Activated CD4-positive, CD25-positive, alpha-beta regulatory T cell treated with anti-CD3 and anti-CD28 coated beads, Interleukin-2, amount 50 U/mL, for 24 hours (primary cell): Measurements from ENCODE around the gene CUX1.
"Not testable (repeated sequence)": the region's sequence is repeated elsewhere in the genome, so short reads cannot be mapped to it uniquely, and the experiment has no call there.

Experiments
- ATAC-seq, 2 donors: fragments of 150-1000 bp; cut with Tn5 transposase; one replicate each; pipeline ENCODE4 v1.10.0; 2021; ENCODE audit warnings: mild to moderate bottlenecking in 1 of 2, moderate library complexity in 1 of 2

The CUX1 gene

DNA sequence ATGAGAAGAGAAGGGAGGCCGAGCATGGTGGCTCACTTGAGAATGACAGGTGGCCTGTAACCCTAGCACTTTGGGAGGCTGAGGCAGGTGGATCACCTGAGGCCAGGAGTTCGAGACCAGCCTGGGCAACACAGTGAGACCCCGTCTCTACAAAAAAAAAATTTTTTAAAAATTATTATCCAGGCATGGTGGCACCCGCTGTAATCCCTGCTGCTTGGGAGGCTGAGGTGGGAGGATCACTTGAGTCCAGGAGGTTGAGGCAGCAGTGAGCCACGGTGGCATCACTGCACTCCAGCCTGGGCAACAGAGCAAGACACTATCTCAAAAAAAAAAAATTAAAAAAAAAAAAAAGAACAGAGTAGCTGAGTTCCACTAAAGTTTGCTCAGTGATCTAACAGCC lies 412.7 kb downstream of the CUX1 start:
- ATAC-seq: not testable (repeated sequence)

DNA sequence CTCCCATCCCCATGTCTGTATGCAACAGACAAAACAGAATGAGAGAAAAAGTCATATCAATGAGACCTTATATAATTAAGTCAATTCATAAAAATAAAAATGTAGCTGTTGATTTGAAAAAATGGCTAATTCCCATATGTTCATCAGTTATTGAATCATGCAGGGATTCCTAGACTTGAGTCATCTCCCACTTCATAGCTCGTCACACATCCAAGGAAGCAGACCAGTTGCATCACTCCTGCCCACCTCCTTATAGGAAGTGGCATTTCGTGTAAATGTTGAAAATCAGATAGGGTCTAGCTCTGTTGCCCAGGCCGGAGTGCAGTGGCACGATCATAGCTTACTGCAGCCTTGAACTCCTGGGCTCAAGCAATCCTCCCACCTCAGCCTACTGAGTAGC lies 413.2 kb downstream of the CUX1 start:
- no peak for ATAC-seq

DNA sequence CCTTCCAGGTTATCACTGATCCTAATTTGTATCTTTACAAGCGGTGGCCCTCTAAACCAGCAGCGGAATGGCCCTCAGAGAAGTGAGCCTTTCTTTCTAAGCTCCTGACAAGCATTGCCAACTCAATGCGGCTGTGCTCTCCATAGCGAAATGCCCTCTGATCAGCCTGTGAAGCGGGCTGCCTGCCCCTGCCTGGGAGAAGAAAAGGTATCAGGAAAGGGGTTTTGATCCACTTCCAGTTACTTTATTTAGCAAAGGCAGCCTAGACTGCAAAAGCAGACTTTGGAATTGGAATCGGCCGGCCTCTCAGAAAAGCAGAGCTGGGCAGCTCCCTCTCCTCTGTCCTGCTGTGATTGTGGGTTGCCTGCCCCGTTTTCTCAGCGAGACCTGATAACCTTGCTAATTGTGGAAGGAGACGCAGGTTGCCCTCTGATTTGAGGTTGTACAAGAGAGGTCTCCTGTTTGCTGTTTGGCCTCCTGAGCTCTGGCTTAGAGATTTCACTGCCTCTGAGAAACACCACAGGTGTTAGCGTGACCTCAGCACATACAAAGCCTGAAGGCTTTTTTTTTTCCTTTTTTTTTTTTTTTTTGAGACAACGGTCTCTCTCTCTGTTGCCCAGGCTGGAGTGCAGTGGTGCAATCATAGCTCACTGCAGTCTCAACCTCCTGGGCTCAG lies 415.3 kb downstream of the CUX1 start:
- ATAC-seq: no peak

DNA sequence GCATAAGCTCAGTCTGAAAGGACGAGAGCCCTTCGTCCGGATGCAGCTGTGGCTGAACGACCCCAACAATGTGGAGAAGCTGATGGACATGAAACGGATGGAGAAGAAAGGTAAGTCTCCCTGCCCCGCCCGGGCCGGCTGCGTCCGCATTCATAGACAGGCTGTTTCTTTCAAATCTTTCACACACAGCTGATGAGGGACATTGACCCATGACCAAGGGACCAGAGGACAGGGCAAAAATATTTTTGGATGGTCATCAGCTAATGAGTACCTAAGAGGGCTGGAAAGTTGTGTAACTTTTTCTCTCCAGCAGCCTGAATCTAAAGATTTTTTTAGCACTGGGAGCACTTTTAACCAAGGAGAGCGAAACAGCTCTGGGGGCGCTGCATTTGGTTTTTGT lies 416.7 kb downstream of the CUX1 start:
- ATAC-seq: no peak

DNA sequence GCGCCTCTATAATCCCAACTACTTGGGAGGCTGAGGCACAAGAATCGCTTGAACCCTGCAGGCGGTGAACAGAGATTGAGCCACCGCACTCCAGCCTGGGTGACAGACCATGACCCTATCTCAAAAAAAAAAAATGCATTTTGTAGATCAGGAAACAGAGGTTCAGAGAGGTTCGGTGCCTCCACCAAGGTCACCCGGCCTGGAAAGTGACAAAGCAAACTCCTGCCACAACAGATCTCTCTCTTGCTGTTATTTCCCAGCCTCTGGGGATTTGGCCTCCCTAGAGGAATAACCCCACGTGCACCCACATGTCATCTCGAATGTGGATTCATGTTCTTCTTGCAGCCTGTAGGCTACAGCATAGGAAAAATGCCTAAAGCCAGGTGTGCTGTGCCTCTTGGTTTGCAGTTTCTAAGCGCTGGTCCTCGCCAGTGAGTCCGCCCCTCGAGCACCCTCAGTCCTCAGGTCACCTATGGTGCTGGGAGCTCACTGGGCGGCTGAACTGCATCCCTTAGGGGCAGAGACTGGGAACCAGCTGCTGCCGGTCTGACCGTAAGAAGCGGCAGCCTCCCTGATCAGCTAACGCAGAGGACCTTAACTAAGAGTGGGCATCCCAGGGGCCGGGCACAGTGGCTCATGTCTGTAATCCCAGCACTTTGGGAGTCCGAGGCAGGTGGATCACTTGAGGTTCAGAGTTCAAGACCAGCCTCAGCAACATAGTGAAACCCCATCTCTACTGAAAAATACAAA lies 417.6 kb downstream of the CUX1 start:
- ATAC-seq: no peak

DNA sequence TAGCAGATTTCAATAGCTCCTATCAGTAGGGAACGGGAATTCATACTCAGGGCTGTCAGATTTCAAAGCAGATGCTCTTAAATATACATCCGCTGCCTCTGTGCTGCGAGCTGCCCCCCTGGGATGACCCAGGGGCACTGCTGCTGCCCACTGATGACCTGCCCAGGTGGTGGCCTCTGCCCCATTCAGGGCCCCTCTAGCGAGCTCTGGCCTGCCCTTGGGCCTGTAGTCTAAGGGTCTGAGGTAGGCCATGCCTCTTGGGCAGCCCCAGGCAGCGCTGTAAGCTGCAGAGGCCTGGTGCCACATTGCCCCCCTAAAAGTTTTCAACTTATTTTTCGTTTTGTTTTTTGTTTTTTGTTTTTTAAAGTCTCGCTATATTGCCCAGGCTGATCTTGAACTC lies 418.7 kb downstream of the CUX1 start:
- ATAC-seq: no peak

DNA sequence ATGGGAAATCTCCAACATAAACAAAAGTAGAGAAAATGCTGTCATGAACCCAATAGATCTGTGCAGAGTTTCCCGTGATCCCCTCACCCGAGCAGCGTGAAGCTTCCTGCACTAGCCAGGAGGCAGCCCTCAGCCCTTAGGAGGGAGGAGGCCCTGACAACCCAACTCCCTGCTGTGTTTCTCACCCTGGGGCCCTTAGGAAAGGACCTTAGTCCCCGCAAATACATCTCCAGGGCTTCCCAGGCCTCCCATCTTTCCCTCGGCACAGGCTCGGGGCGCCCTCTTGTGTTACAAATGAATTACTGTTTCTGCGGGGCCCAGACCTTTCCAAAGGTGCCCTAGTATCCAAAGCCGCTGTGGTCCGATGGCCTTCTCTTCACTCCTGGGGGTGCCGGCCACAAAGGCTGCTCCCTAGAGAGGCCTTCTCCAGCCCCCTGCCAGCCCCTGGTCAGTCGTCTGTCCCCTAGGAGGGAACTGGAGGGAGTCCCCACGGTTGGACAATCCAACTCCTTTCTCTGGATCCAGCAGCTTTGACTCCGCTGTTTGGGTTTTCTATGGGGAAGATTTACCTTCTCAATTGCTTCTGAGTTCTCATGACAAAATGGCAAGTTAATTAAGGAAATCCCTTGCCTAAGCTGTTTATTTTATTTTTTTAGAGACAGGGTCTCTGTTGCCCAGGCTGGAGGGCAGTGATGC lies 419.3 kb downstream of the CUX1 start:
- ATAC-seq: peak in 1 of 2 donors; percentile 13

DNA sequence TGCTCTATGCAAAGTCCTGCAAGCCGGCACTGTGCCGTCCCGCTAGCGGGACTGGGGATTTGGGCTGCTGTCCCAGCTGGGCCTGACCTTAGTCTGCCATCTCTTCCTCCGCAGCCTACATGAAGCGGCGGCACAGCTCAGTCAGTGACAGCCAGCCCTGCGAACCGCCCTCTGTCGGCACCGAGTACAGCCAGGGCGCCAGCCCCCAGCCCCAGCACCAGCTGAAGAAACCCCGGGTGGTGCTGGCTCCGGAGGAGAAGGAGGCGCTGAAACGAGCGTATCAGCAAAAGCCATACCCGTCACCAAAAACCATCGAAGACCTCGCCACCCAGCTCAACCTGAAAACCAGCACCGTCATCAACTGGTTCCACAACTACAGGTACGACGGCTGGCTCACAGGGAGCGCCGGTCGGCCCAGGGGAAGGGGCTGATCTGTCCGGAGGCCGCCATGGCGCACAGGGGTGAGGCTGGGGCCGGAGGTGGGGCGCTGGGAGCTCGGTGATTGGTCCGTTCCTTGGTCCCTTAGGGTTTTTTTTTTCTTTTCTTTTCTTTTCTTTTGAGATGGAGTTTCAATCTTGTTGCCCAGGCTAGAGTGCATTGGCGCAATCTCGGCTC lies 421.9 kb downstream of the CUX1 start:
- ATAC-seq: no peak

DNA sequence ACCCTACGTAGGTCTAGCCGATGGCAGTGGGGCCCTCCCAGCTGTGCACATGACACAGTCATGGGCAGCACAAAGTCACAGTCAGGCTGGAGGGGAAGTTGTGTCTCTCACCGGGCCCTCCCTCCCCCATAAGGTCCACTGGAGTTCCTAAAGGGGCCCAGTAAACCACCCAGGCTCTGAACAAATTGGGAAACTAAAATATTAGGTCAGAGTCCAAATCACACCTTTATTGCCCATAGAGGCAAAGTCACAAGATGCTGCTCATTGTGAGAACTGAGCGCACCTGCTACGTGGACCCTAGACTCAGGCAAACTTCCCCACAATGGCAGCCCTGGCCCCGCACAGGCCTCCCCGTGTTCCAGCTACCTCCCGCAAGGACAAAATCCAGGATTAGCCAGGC lies 424.0 kb downstream of the CUX1 start:
- no peak for ATAC-seq

DNA sequence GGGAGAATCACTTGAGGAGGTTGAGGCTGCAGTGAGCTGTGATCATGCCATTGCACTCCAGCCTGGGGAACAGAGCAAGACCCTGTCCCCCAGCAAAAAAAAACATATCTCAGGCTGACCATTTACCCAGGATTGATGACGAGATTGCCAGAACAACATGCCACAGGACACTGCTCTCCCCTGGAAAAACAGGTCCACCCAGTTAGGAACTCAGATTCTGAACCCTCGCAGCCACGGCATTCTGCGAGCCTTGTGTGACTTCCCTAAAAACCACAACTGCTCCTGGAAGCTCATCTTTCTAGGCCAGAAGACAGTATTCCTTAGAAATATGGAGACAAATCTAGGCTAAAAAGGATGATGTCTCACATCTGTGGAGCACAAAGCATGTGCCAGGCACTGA lies 427.2 kb downstream of the CUX1 start:
- ATAC-seq: no peak

DNA sequence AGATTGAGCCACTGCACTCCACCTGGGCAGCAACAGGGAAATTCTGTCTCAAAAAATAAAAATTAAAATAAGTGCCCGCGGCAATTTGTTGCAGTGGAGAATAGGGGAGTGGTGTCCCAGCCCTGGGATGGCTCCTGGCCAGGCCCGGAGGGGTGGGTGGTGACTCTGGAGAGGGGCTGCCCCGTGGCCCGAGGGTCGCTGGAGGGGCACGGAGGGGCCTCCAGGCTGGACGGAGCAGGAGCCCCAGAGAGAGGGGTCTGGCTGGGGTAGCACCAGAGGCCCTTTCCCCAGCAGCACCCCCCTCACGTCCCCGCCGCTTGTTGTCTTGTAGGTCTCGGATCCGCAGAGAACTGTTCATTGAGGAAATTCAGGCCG lies 430.6 kb downstream of the CUX1 start:
- ATAC-seq: no peak

DNA sequence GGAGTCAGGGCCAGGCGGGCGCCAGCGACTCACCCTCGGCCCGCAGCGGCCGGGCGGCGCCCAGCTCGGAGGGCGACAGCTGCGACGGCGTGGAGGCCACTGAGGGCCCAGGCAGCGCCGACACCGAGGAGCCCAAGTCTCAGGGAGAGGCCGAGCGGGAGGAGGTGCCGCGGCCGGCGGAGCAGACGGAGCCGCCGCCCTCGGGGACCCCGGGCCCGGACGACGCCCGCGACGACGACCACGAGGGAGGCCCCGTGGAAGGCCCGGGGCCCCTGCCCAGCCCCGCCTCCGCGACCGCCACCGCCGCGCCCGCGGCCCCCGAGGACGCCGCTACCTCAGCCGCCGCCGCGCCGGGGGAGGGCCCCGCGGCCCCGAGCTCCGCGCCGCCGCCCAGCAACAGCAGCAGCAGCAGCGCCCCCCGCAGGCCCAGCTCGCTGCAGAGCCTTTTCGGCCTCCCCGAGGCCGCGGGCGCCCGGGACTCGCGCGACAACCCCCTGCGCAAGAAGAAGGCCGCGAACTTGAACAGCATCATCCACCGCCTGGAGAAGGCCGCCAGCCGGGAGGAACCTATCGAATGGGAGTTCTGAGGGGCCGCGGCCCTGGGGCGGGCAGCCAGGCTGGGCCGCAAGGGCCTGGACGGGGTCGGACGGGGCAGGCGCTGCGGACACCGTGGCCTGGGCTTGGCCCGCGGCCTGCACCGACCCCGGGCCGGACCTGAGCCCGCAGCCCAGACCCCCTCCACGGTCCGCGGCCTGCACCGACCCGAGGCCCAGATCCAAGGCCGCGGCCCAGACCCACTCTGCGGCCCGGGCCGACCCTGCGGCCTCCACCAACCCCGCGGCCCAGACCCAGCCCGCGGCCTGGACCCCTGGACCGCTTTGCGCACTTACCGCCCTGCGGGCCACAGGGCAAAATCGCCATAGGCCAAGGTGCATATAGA lies 431.3 kb downstream of the CUX1 start:
- no peak for ATAC-seq

DNA sequence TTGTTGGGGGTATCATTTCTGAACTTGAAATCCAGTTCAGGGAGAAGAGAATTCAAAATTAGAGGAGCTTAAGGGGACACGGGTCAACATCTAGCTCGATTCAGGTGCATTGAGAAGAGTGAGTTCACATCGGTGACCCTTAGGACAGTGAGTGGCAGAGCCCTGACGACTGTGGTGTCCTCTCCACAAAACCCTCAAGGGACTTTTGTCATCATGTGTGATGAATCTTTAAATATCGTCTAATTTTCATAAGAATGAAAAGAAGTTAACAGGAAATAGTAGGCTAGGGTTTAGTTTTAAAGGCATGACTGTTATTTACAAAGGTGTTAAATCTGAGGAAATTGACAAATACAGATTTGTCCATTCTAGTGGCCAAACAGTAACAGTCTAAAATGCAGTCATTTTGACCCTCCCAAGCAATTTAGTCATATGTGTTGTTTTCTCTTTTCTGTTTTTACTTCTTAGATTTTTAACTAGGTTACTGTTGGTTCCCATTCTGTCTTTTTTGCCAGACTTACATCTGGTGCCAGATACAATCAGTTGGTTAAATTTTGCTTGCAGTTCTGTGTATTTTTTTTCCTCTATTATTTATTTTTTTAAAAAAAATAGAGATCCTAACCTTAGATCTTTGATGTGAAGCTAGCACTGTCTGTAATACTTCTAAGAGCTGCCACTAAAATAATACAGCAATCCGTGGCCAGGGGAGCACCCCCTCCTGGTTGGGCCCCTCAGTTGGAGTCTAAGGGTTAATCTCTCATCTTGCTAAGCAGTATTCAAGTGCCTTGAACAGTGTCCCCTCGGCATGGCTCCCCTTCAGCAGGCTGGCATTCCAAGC lies 434.3 kb downstream of the CUX1 start:
- no peak for ATAC-seq

DNA sequence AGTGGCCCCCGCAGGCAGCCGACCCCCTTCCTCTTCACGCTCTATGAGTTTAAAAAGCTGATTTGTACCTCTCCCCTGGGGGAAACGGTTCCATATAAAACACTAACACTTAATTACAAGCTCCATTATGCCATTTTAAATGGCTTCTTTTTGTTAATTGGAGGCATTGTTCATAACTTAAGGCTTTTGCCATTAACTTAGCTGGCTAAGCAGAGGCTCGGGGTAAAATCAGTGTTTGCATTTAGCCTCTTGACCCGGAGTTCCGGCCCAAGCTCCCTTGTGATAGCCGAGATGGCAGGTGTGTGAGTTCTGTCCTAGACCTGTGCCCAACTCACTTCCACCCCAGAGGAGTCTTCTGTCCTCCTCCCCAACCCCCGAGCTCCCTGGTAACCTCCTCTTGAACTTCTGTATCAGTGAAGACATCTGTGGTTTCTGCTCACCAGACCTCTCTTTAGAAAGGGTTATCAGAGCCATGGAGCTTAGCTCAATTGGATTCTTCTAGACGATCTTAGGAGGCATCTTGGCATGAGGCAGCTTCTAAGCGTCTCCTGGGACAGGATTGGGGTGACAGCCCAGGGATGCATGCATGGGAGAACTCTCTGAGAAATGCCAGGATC lies 435.0 kb downstream of the CUX1 start:
- ATAC-seq: no peak

DNA sequence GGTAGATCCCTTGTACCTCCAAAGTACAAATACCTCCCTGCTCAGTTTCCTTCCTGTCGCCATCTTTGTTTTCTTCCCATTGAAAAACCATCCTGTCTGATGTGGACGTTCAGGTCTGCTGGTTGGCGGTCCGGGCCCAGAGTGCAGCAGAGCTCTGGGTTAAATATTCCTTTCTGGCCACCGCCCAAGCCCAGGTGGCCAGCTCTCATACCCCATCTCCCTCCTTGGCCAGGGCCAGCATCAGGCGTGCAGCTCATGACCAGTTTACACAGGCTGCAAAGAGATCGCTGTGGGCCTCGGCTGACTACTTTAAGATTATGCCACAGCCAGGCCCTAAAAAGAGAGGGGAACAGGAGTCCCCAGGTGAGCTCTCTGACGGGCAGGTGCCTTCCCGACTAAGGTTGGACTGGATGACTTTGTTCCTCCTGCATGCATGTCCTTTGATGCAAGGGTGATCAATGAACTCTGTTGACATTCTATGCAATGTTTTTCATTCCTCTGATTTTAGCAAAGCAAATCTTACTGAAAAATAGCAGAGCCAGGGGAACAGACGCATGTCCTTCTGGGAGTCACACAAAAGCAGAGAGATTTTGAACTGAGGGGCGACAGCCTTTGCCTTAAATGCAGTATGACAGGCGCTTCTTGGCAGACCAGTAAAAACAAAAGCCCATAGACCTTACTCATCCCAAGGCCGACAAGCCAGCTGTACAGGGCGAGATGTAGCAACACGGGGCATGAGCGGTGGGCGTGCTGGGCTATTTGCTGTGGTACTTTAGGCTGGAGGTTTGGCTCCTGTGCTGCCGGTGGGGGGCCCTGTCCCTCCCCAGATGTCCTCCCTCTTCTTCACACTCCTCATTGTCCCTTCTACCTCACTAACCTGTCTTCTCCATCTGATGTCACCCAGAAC lies 435.9 kb downstream of the CUX1 start:
- no peak for ATAC-seq

DNA sequence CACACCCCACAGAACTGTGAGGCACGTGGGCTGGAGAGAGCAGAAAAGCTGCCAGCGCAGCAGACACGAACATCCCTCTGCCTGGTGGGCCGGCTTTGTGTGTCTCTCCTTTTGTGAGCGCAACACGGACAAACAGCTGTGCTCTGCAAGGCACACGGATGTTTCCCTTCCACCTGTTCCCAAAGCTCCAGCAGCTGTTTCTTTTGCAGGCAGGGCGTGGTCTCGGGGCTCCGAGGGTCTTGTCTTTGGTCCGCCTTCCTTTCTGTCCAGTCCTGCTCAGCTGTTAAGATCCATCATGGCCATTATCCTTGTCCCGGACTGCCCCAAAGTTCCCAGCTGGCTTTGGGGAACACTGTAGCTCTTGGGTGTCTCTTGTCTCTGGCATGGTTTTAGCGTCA lies 436.5 kb downstream of the CUX1 start:
- no peak for ATAC-seq

DNA sequence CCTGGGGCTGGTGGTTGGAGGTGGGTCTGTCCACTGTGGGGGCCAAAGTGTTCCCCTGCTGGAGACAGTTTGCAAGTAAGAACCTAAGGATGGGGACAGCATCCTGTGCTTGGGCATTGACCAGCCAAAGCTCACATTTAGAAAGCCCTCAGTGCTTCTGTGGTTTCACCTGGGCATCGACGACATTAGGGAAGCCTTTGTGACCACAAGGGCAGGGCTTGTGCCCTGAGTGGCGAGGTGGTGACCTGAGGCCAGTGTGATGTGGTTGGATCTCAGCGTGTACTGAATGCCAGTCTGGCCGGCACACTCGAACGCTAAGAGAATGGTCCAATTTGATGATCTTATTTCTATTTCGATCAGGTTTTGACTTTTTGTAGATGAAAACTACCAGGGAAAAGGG lies 437.1 kb downstream of the CUX1 start:
- ATAC-seq: no peak

DNA sequence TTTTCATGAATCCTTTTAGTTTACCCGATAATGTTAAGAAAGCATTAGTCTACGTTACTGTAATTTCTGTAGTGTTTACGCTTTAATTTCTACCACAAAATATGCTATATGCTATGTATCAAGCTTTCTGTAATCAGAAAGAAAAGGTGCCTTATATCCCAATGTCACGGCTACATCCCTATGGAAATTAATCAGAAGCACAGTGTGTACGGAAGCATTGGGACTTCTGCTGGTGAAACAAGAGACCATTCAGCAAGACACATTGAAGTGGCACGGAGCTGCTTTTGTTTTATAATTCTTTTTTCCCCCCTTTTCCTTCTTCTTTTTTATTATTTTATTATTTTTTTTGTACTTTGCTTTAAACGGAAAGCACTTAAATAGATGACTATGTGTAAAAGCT lies 438.1 kb downstream of the CUX1 start:
- ATAC-seq: no peak

DNA sequence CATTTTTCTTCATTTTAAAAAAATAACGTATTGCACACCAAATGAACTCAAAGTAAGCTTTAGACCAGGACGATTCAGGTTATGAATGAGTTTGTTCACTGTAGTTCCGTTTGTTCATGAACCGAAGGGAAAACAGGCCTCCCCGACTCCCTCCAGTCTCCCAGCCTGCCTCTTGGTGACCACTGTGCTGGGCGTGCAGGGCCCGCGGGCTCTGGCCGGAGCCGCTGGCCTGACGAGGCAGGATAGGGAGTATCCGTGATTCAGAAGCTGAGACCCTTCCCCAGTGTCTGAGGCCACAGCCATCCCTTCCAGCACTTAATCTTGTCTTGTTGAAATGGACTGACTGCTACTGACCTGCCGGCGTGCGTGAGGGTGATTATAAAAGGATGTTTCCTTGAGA lies 438.5 kb downstream of the CUX1 start:
- no peak for ATAC-seq
